ENCODE data around the gene INVS.

DNA sequence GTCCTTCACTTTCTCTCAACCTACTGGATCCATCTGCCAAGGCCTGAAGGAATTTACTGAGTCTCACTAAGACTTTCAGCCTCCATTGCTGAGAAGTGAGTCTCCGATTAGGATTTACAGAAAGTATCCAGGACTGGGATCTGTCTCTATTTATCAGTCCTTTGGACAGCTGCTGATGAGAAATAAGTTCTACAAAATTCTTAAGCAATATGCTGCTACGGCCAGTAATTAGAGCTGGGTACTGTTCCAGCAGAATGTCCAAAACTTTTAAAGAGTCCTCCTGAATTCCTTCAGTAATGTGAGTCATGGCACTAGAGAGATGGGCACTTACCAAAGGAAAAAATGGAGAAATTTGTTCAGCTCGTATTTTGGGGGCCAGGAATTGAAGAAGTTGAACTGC lies 247.8 kb downstream of the INVS start:
- no peak for TF ChIP-seq GATA3 (IDR thresholded peaks at IDR 0.05; ENCODE audit: low read depth, low read length)
- TF ChIP-seq GATA2 (IDR thresholded peaks at IDR 0.05; ENCODE audit: low read depth, low read length) = no peak
